NCI-H1930 (cell line): ENCODE results near the gene ETFRF1.
A peak's percentile ranks its signal among the peaks of the same experiment; 100 is the strongest.

Experiments
- DNase-seq, 2 experiments: peaks; one replicate each; lab custom pipeline; 2025; lab: John Stamatoyannopoulos, UW

Gene ETFRF1

GRCh38 chr12:25213338-25213737 lies 18.3 kb downstream of the ETFRF1 start:
- no peak for DNase-seq

- DNase-seq: no peak
Observed at GRCh38 chr12:25236190-25236589, 41.2 kb downstream of the ETFRF1 start.

GRCh38 chr12:25236626-25237025 lies 41.6 kb downstream of the ETFRF1 start:
- DNase-seq: no peak

- no peak for DNase-seq
Observed at GRCh38 chr12:25241167-25242020, 46.4 kb downstream of the ETFRF1 start.

GRCh38 chr12:25242981-25243679 lies 48.1 kb downstream of the ETFRF1 start:
- DNase-seq: no peak

GRCh38 chr12:25243680-25243990 lies 48.6 kb downstream of the ETFRF1 start:
- DNase-seq: no peak

- no peak for DNase-seq
Observed at GRCh38 chr12:25245491-25245890, 50.5 kb downstream of the ETFRF1 start.

GRCh38 chr12:25248137-25248536 lies 53.1 kb downstream of the ETFRF1 start:
- no peak for DNase-seq

- no peak for DNase-seq
Observed at GRCh38 chr12:25248732-25249131, 53.7 kb downstream of the ETFRF1 start.

GRCh38 chr12:25249931-25250738 lies 55.1 kb downstream of the ETFRF1 start:
- no peak for DNase-seq

GRCh38 chr12:25250744-25251730 lies 56.0 kb downstream of the ETFRF1 start, which contains the start of gene KRAS:
Gene KRAS (minus strand): TSS chr12:25250929.
- peak; percentile 90 to 95 for DNase-seq

GRCh38 chr12:25251769-25252168 lies 56.7 kb downstream of the ETFRF1 start:
- no peak for DNase-seq

- DNase-seq: no peak
Observed at GRCh38 chr12:25252946-25253345, 57.9 kb downstream of the ETFRF1 start.

- DNase-seq: no peak
Observed at GRCh38 chr12:25253371-25254068, 58.5 kb downstream of the ETFRF1 start.

- no peak for DNase-seq
Observed at GRCh38 chr12:25254271-25254880, 59.3 kb downstream of the ETFRF1 start.
